MM.1S (cell line): ENCODE results near the gene DCP1B.

Source experiments
- CTCF ChIP-seq: fragments of 300-600 bp; sonication (generic); IDR thresholded peaks from 2 replicates; pipeline ENCODE4 v1.5.1; 2016; ENCODE audit warnings: antibody characterized with exemption, low read length, mixed read lengths
- EZH2 ChIP-seq: fragments of 300-600 bp; sonication (generic); optimal IDR thresholded peaks from 2 replicates; pipeline ENCODE3; 2017; ENCODE audit warnings: low read depth, mild to moderate bottlenecking, antibody characterized with exemption, low read length, mixed read lengths
- EZH2phosphoT487 ChIP-seq: fragments of 300-600 bp; sonication (generic); IDR thresholded peaks from 2 replicates; pipeline ENCODE4 v1.6.1; 2018; ENCODE audit warnings: antibody characterized with exemption, low read length

DNA sequence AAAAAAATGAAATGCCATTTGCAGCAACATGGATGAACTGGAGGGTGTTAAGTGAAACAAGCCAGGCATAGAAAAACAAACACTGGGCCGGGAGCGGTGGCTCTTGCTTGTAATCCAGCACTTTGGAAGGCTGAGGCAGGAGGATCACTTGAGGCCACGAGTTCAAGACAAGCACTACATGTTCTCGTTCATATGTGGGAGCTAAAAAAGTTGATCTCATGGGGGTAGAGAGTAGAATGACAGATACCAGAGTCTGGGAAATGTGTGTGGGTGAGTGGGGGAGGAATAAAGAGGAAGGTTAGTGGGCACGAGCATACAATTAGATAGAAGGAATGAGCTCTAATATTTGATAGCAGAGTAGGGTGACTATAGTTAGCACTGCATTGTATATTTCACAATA is 107.3 kb downstream of the DCP1B start:
- TF ChIP-seq CTCF (no peak), EZH2 (no peak), EZH2phosphoT487 (no peak)
